Neural progenitor cell (in vitro differentiated cells): ENCODE results near the gene ARRDC4.

Experiments used
- EZH2 ChIP-seq: fragments of 200-600 bp; sonication (generic); IDR thresholded peaks from 2 replicates; pipeline ENCODE4 v1.6.1; 2017; ENCODE audit warnings: antibody characterized with exemption, mild to moderate bottlenecking, moderate library complexity
- TF ChIP-seq, protein P1 (sequence below): fragments of 200-600 bp; sonication (generic); IDR thresholded peaks from 2 replicates; pipeline ENCODE4 v1.5.1; 2017; ENCODE audit warnings: antibody characterized with exemption, mild to moderate bottlenecking

GRCh38 chr15:97998307-97999071 is 38.0 kb downstream of the ARRDC4 start:
- TF ChIP-seq, protein P1, sequence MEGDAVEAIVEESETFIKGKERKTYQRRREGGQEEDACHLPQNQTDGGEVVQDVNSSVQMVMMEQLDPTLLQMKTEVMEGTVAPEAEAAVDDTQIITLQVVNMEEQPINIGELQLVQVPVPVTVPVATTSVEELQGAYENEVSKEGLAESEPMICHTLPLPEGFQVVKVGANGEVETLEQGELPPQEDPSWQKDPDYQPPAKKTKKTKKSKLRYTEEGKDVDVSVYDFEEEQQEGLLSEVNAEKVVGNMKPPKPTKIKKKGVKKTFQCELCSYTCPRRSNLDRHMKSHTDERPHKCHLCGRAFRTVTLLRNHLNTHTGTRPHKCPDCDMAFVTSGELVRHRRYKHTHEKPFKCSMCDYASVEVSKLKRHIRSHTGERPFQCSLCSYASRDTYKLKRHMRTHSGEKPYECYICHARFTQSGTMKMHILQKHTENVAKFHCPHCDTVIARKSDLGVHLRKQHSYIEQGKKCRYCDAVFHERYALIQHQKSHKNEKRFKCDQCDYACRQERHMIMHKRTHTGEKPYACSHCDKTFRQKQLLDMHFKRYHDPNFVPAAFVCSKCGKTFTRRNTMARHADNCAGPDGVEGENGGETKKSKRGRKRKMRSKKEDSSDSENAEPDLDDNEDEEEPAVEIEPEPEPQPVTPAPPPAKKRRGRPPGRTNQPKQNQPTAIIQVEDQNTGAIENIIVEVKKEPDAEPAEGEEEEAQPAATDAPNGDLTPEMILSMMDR = no peak
- TF ChIP-seq EZH2 = no peak
